Lower leg skin (tissue), 4 donors: ENCODE measurements around the gene SLC22A15. TPM values are rescaled to one million over a fixed set of nuclear protein-coding genes. Genes with fewer than 3 reads are reported as not detected.

Experiments
- DNase-seq, 2 donors: peaks; one replicate each; pipeline ENCODE4 v3.0.0-alpha.2; 2019; ENCODE audit warnings: low spot score in 2 of 2
- H3K4me3 ChIP-seq: fragments of 200-600 bp; sonication (generic); 2 replicates; pipeline ENCODE4 v1.5.1; 2017; ENCODE audit warnings: mild to moderate bottlenecking, low read depth; ENCODE audit not compliant: poor library complexity, severe bottlenecking
- CTCF ChIP-seq, 3 donors: fragments of 450-650 bp; IDR thresholded peaks; one replicate each; pipeline ENCODE4 v1.5.1; 2016; ENCODE audit warnings: antibody characterized with exemption in 3 of 3, mild to moderate bottlenecking in 3 of 3, moderate library complexity in 2 of 3
- POLR2A ChIP-seq, 2 donors: fragments of 450-650 bp; IDR thresholded peaks; one replicate each; pipeline ENCODE4 v1.6.1; 2016 to 2017; ENCODE audit warnings: antibody characterized with exemption in 2 of 2, mild to moderate bottlenecking in 1 of 2, moderate library complexity in 1 of 2
- WGBS, 2 donors: methylation state at CpG; one replicate each; pipeline ENCODE4 v1.1.5; 2018; 5-methylcytosine and 5-hydroxymethylcytosine counted together
- intact Hi-C: fragments of 100-400 bp; cut with DNase I; formaldehyde crosslinking; loops from one replicate; pipeline ENCODE4 v1.15.0; 2023; ENCODE audit warnings: low total_unique reads
- total RNA-seq, 4 donors: library from RNA; depleted of rRNA; stranded (reverse); fragments of >200 nt; gene quantifications; one replicate each; pipeline ENCODE4 v1.1.0, GENCODE V29; 2016

SLC22A15 gene
- total RNA-seq, 4 donors from 2014 or later, result 7.9 to 11.5 (median 10.5) TPM

- TF ChIP-seq POLR2A (IDR thresholded peaks at IDR 0.05) (no peak), CTCF (IDR thresholded peaks at IDR 0.05) (no peak)
- peak in 1 of 2 donors; percentile 61 for DNase-seq
- no peak overlapping the region for H3K4me3 ChIP-seq
- WGBS, 2 donors, result 29 to 38% methylated on average over 9 of the region's 9 CpGs
- intact Hi-C loops, result loop anchor here (2.0 to 5.0 kb wide), 2 partner anchors 49 to 165 kb away; no protein-coding TSS in a partner anchor
Measured at GRCh38 chr1:115977499-115978258, 1.4 kb downstream of the SLC22A15 start.

DNA sequence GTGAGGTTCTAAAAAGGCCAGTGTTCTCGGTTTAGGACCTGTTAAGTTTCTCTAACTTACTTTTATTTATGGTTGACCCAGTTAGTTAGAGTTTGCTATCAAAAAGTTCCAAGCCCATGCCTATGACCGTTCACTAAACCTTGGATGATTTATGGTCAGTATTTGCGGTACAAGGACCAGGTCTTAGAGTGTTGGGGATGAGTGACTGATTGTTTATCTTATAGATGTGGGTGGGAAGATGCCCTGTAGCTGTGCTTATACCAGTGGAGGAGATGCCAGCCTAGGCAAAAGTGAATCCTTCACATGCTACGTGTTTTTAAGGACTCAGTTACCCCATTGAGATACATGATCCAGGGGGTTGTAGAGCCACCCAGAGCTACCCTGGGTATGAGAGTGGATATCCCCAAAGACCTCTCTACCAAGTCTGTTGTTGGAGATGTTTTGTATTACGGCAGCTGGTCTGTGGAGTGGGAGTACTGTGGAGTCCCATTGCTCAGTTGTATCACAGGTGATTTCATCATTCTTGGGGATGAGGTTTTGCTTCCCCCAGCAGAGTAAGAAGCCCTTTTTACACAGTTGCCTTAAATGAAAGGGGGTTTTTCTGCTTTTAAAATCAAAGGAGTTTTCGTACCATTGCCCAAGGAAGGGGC lies 2.1 kb downstream of the SLC22A15 start:
- no peak for TF ChIP-seq POLR2A (IDR thresholded peaks at IDR 0.05)
- no peak for TF ChIP-seq CTCF (IDR thresholded peaks at IDR 0.05)
- no peak for DNase-seq
- intact Hi-C loops, result loop anchor here (5.0 kb wide), 1 partner anchor 166 kb away; no protein-coding TSS in a partner anchor
- 89 to 92% methylated on average over 6 of the region's 6 CpGs for WGBS, 2 donors
- no peak overlapping the region for H3K4me3 ChIP-seq

GRCh38 chr1:115980156-115980555 lies 3.8 kb downstream of the SLC22A15 start:
- no peak for TF ChIP-seq POLR2A (IDR thresholded peaks at IDR 0.05)
- TF ChIP-seq CTCF (IDR thresholded peaks at IDR 0.05), result no peak
- no peak overlapping the region for H3K4me3 ChIP-seq
- no peak for DNase-seq
- 60 to 67% methylated on average over 2 of the region's 2 CpGs for WGBS, 2 donors
- intact Hi-C loops, result no loop called here

DNA sequence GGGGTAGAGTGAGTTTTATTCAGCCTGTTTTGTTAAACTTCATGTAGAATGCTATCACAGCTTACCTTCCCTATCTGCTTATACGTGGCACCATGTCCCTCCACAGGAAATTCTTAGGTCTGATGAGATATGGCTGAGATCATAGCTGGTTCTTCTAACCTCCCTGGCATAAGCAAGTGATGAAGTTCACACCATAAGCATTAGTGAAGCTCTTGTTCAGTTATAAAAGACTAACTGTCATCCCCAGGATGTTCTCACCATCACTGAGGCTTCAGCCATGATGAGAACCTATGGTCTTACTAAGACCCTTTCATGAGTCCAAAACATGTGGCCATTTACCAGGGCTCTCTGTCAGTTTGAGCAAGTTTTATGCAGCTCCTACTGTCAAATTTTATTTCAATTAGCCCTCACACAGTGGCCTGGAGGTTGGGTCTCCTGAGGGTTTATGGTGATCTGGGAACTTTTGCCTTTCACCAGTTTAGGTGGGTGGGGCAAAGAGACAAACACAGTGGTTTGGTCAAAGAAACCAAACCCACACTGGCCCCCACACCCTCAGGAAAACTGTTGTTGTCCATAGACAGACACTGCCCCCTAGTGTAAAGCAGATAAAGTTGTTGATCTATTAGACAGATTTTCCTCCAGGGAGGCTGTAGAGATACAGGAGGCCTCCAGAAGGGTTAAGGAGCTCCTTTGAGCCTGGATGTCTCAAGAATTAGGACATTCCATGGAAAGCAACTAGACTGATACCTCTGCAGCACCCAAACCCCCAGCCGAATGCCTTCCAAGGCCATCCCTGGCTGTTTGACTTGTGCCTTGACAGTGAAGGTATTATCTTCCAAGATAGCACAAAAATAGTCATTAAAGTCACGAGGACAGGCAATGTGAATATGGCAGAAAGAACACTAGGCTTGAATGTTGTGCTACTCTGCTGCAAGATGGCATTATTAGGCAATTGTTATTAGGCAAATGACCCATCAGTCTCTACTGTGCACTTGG lies 5.0 kb downstream of the SLC22A15 start:
- intact Hi-C loops, result no loop called here
- TF ChIP-seq CTCF (IDR thresholded peaks at IDR 0.05) (no peak), POLR2A (IDR thresholded peaks at IDR 0.05) (no peak)
- H3K4me3 ChIP-seq, result no peak overlapping the region
- no peak for DNase-seq
- WGBS, 2 donors, result 38 to 55% methylated on average over 3 of the region's 3 CpGs

DNA sequence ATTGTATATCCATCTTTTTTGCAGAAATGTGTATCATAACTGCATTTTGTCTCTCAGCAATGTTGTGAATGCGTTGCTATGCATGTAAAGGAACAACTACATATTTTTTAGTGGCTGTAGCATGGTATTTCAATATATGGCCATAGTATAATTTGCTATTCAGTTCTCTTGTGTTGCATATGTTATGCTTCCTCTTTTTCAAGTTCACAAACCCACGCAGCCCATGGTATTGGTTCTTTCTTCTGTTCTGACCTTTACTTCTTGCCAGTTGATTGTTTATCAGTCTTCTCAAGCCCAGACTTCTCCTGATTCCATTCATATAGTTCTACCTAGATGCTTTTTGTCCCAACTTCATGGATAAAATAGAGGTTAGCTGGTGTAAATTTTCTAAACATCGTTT lies 6.1 kb downstream of the SLC22A15 start:
- WGBS, 2 donors, result 68 to 70% methylated on average over 3 of the region's 3 CpGs
- TF ChIP-seq POLR2A (IDR thresholded peaks at IDR 0.05) (no peak), CTCF (IDR thresholded peaks at IDR 0.05) (no peak)
- H3K4me3 ChIP-seq, result no peak overlapping the region
- intact Hi-C loops, result no loop called here
- no peak for DNase-seq
